GM21576 (cell line): ENCODE data around the gene SYCN.
"Not testable (repeated sequence)": the region's sequence is repeated elsewhere in the genome, so short reads cannot be mapped to it uniquely, and the experiment has no call there.

Source experiments
- ATAC-seq: cut with Tn5 transposase; IDR thresholded peaks from one replicate; pipeline ENCODE4 v1.9.1; 2021; ENCODE audit warnings: mild to moderate bottlenecking, moderate library complexity; ENCODE audit not compliant: unreplicated experiment

SYCN gene

DNA sequence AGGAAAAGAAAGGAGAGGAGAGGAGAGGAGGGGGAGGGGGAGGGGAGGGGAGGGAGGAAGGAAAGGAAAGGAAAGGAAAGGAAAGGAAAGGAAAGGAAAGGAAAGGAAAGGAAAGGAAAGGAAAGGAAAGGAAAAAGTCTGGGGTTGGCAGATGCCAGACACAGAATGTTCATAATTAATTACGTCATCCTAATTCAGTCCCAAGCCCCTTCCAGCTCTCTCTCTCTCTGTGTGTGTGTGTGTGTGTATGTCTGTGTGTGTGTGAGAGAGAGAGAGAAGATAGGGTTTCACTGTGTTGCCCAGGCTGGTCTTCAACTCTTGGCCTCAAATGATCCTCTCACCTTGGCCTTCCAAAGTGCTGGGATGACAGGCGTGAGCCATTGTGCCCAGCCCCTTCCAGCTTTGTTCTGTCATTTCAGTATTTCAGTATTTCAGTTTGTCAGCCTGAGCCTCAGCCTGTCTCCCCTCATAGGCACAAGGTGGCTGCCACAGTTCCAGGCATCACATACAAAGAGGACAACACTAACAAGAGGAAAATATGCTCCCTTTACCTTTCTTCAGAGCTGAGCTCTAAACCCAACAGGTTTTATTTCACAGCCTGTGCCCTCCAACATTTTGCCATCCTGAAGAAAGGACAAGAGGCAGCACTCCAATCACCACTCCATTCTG is 26.2 kb upstream of the SYCN start:
- no peak for ATAC-seq

DNA sequence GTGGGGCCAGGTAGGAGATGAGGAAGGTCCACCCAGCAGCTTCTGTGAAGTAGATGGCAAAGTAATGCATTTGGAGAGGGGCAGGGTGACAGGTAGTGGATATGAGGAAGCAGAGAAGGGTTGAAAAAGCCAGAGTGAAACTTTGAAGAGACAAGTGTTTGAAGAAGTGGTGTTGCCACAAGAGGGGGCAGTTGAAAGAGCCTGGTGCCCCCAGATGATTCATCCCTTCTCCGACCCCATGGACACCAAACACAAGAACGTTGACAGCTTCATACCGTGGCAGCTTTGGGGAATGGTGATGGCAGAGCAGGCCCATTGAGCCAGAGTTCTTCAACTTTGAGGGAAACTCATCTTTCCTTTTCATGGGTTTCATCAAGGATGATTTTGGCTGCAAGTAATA is 20.8 kb upstream of the SYCN start:
- no peak for ATAC-seq

DNA sequence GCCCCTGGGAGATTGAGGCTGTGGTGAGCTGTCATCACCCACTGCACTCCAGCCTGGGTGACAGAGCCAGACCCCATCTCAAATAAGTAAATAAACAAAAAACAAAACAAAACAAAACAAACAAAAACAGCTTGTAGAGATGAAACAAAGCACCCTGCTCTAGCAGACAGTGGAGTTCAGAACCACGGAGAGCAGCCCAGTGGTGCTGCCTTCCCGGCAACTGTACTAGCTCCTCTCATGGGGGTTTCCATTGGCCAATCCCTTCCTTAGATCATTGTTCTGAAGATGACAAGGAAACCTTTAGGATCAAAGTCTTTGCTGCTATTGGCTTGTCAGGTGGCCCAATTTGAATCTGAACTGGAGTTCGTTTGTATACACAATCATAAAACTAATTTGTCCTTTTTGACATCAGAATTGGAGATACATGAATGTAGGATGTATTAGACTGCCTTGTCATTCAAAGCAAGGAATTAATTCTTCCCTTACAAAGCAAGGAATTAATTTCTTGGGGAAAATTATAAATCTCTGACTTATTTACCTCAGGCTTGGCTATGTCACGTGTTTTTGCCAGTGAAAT is 19.7 kb upstream of the SYCN start:
- no peak for ATAC-seq

DNA sequence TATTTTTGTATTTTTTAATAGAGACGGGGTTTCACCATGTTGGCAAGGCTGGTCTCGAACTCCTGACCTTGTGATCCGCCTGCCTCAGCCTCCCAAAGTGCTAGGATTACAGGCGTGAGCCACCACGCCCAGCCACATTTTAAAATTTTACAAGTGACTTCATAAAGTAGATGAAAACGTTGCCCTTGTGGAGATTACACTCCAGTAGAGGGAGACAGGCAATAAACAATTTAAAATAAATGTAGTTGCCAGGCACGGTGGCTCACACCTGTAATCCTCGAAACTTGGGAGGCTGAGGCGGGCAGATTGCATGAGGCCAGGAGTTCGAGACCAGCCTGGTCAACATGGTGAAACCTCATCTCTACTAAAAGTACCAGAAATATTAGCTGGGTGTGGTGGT is 15.0 kb upstream of the SYCN start:
- not testable (repeated sequence) for ATAC-seq

DNA sequence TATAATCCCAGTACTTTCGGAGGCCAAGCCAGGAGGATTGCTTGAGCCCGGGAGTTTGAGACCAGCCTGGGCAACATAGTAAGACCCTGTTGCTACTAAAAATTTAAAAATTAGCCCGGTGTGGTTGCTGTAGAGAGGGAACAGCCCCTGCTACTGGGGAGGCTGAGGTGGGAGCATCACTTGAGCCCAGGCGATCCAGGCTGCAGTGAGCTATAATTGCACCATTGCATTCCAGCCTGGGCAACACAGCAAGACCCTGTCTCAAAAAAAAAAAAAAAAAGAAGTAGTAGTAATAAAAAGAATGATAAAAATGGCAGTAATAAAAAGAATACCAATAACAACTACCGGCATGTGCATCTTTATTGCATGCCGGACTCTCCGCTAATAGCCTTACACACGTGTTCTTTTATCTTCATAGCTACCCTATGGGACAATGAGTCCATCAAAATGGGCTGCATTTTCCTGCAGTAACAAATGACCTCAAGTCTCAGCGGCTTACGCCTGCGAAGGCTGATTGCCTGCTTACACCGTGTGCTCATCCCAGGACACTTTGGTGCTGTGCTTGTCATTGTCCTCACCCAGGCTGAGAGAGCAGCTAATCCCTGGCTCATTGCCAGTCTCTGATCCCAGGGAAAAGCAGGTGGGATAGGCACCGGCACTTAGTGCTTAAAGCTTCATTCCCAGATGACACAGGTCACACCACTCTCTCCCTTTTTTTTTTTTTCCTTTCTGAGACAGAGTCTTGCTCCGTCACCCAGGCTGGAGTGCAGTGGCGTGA is 14.4 kb upstream of the SYCN start:
- ATAC-seq: no peak

DNA sequence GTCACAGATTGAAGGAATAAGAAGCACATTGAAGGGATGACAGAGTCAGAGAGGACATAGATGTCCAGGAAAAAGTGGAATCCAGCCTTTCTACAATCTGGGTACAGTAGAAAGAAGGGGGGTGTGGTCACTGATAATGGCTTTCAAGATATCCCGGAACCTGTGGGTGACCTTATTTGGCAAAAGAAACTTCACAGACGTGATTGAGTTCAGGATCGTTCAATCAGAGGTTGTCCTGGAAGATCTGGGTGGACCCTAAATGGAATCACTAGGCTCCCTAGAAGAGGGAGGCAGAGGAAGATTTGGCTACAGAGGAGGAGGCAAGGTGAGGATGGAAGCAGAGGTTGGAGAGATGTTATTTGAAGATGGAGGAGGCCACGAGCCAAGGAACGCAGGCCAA is 13.0 kb upstream of the SYCN start:
- no peak for ATAC-seq

DNA sequence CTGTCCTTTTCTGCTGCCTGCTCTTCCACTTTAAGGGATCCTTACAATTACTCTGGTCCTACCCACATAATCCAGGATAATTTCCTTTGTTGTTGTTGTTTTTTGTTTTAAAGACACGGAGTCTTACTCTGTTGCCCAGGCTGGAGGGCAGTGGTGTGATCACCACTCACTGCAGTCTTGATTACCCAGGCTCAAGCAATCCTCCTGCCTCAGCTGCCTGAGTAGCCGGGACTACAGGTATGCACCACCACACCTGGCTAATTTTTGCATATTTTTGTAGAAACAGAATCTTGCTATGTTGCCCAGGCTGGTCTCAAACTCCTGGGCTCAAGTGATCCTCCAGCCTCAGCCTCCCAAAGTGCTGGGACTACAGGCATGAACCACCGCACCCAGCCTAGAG is 11.3 kb upstream of the SYCN start:
- ATAC-seq: not testable (repeated sequence)

DNA sequence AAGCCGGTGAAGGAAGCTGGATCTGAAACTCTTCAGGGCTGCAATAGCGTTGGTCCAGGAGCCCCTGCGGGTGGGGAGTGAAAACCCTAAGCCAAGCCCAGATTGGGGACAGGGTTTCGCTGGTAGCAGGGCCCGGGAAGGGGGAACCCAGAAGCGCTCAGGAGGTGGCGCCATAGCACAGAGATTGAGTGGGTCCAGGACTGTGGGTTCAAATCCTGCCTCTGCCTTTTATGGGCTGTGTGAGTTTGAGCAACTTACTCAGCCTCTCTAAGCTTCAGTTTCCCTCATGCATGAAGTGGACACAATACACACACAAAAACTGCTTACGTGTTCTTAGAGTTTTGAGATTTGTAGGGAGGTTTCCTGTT is 8.3 kb upstream of the SYCN start:
- ATAC-seq: no peak

DNA sequence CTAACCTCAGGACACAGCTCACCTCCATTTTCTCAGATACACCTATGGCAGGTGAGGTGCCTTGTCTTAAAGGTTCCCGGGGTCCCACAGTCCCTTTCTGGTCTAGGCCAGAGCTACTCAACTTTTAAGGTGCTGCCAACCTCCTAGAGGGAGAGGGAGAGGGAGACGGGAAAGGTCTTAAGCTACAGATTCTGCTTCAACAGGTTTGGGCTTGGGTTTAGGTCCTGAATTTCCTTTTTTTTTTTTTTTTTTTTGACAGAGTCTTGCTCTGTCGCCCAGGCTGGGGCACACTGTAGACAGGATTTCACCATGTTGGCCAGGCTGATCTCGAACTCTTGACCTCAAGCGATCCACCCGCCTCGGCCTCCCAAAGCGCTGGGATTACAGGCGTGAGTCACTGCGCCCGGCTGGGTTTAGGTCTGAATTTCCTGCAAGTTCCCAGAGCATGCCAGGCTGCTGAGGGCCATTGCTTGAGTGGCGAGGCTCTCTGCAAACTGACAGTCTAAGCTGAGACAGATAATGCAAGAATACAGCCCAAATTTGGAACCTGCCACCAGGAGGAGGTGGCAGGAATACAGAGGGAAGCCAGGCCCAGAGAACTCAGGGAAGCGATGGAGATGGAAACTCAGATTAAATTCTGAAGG is 7.8 kb upstream of the SYCN start:
- ATAC-seq: no peak

DNA sequence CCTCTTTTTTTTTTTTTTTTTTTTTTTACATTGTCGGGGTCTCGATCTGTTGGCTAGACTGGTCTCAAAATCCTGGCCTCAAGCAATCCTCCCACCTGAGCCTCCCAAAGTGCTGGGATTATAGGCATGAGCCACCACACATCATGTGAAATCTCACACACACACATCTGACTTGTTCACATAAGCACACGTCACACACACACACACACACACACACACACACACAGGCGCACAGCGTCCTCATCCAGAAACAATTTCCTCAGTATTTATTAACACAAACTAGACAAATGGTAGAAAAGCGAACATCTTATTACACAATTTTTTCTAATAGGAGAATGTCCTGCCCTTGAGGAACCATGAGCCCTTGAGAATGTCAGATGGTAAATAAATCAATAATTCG is 5.1 kb upstream of the SYCN start:
- no peak for ATAC-seq

DNA sequence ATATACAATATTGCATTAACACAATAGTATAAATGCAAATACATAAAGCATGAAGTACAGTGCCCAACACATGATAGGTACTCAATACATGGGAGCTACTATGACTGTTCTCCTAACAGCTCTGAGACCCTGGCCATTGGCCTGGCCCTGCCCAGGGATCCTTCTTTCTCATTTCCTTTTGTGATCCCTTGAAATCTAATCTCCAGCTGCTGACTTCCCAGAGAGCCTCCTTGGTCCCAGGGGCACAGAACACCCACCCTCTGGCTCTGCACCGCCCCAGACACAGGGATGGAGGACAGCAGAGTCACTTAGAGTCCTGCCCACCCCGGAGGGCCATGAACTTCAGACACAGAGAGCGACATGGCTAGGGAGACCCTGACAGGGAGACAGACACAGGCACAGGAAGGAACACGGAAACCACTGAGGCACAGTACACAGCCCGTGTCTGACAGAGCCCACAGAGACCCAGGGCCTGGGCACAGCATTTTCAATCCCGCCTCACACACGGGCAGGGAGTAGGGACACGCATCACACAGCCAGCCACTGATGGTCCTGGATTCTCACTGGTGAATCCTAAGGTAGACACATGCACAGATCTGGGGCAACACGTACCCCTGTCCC is 4.2 kb upstream of the SYCN start:
- ATAC-seq: no peak

DNA sequence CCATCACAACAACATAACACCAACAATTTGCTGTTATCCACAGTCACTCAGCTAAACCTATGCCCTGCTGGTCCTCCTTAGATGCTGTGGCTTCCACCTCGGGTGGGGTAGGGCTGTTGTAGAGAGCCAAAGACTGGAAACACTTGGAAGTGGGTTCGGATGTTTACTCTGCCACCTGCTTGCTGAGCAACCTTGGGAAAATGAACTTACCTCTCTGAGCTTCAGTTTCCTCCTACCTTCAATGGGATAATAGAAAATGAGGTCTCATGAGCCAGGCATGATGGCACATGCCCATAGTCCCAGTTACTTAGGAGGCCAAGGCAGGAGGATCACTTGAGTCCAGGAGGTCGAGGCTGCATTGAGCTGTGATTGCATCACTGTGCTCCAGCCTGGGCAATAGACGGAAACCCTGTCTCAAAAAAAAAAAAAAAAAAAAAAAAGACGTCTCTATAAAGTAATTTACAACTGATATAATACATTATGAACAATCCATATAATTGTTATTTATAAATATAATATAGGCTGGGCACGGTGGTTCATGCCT is 3.3 kb upstream of the SYCN start:
- no peak for ATAC-seq

DNA sequence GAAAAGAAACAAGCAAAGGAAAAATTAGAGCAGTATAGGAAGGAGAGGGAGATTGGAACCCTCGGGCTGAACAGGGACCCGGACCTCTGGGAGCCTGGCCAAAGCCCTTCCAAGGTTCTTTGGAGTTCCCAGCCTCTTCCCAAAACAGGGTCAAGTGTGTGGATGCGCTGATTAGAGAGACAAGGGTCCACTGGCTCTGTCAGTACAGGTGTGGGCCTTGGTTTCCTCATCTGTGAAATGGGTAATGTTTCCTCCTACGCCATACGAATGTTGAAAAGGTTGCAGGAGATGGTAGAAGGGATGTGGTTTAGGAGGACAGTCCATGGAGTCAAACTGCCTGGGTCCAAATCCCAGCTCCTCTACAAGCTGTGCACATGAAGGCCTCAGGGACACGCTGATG is 2.1 kb upstream of the SYCN start:
- ATAC-seq: no peak

DNA sequence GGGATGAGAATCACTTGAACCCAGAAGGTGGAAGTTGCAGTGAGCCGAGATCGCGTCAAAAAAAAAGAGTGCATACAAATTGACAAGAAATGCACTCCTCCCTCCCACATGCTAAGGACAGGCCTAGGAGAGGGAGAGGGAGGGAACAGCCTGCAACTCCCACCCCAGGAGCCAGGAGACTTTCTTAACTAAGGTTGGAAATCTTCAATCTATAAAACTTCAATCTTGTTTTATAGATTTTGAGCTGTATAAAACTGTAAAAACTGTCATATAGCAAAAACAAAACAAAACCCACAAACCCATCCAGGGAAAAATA is 1.3 kb upstream of the SYCN start:
- no peak for ATAC-seq

DNA sequence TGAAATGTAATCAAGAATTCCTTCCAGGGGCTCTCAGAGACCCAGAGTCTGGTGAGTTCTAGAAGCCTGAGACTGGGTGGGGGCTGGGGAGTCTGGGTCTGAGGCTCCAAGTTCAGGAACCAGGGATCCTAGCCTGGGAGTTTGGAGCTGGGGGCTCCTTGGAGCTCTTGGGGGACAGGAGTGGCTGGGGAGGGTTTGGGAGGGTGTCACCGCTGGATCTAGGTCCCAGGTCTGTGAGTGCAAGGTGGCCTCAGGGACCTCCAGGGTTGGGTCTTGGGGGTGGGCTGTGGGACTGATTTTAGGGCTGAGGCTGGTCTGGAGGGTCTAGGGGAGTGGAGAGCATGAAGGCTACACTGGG is 1.1 kb downstream of the SYCN start:
- no peak for ATAC-seq

DNA sequence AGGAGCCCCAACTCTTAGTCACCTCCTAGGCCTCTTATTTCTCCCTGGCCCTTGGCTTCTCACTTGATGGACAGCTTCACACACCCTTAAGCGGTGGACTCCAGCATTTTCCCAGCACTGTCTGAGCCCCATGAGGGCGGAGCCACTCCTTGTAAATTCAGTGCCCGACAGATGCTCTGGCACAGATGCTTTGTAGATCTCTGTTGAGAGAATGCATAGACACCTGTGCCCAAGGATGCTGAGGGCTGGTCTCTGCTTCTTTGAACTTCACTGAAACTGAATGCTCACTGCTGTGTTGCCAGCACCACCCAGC is 3.3 kb downstream of the SYCN start:
- no peak for ATAC-seq

DNA sequence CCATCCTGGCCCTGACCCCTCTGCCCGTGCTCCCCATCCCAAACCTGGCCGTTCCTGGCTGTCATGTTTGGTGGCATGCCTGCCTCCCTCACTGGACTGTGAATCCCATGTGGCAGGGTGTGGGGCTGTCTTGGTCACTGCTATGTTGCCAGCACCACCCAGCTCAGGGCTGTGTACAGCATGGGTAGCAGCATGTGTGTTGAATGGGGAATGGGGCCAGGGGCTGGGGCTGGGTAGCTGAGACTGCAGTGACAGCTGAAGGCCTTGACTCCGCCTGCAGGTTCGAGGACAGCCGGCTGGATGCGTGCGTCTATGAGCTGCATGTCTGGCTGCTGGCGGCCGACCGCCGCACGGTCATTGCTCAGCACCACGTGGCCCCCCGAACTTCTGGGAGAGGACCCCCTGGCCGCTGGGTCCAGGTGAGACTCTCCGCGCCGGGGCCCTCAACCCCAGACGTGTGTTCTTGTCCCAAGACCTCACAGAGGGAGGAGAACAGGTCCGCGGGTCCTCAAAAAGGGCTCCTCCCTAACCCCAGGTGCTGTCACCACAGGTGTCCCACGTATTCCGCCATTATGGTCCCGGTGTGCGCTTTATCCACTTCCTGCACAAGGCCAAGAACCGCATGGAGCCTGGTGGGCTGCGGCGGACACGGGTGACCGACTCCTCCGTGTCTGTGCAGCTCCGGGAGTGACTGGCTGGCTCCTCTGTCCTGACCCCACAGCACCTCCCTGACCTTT is 3.8 kb downstream of the SYCN start:
- no peak for ATAC-seq

DNA sequence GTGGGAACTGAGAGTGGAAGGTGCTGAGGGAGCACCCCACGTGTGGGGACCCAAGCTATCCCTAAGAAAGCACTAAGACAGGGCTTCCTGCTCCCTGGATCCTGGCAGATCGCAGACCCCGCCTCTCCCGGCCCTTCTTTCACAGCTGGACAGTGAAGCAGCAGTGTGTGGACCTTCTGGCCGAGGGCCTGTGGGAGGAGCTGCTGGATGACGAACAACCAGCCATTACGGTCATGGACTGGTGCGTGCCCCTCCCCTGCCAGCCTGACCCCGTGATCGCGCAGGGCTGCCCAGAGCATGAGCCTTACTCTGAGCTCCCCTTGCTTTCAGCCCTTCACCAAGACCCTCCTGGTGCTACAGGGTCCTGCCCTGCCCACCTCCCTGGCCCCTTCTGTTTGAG is 5.0 kb downstream of the SYCN start:
- ATAC-seq: no peak

DNA sequence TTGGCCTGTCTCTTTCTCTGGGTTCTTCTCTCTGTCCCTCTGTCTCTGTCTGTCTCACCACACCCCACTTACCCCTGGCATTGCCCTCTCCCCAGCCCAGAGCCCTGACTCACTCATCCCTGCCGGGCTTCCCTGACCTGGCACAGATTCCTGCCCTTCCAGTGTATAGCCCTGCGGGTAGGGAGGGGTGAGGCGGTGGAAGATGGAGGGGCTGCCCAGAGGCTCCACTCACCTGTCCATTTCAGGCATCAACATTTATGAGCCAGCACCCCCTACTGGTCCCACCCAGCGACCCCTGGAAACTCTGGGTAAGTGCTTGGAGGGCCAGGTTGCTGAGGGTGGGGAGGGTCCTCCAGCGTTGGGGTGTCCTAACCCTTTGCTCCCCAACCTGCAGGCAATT is 6.3 kb downstream of the SYCN start:
- ATAC-seq: no peak

DNA sequence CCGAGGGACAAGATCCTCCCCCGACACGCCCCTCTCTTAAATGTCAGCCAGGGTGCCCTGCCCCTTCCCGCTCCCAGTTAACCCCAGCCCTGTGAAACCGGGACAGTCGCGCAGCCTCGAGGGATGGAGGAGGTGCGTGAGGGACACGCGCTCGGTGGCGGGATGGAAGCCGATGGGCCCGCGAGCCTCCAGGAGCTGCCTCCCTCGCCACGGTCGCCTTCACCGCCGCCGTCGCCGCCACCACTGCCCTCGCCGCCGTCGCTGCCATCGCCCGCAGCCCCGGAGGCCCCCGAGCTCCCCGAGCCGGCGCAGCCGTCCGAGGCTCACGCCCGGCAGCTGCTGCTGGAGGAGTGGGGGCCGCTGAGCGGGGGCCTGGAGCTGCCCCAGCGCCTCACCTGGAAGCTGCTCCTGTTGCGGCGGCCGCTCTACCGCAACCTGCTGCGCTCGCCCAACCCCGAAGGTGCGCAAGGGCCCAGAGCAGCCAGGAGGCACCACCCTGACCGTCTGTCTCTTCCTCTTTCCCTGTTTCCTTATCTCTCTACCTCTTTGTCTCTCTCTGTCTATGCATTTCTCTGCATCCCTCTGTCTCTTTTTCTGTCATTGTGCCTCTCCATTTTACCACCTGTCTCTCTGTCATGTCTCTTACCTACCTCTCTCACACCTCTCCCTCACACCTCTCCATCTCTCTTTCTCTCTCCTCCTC is 7.1 kb downstream of the SYCN start, which contains the start of gene NCCRP1:
Gene NCCRP1 (plus strand): TSS at position 105 of the 703 bp plus-strand sequence. CDS start 19 bp downstream, at position 124.
- ATAC-seq: no peak
